Renal cortex interstitium (tissue), 11 donors: ENCODE measurements around the gene EN2. TPM values are rescaled to one million over a fixed set of nuclear protein-coding genes. Genes with fewer than 3 reads are reported as not detected.

Experiments
- DNase-seq, 11 donors: peaks; one replicate each; pipeline ENCODE4 v3.0.0-alpha.2; 2013; ENCODE audit warnings: low read depth in 9 of 11, low spot score in 4 of 11; ENCODE audit errors: extremely low read depth in 1 of 11
- polyA plus RNA-seq, 3 donors: library from polyadenylated mRNA; unstranded; fragments of 120-200 nt; gene quantifications; one replicate each; pipeline ENCODE4 v1.2.1, GENCODE V29; 2013; ENCODE audit not compliant: insufficient read length in 3 of 3

EN2 gene
- polyA plus RNA-seq, 3 donors, result 0.10 to 0.42 (median 0.18) TPM

GRCh38 chr7:155458878-155459699, 1.2 kb downstream of the EN2 start:
- no peak for DNase-seq

DNA sequence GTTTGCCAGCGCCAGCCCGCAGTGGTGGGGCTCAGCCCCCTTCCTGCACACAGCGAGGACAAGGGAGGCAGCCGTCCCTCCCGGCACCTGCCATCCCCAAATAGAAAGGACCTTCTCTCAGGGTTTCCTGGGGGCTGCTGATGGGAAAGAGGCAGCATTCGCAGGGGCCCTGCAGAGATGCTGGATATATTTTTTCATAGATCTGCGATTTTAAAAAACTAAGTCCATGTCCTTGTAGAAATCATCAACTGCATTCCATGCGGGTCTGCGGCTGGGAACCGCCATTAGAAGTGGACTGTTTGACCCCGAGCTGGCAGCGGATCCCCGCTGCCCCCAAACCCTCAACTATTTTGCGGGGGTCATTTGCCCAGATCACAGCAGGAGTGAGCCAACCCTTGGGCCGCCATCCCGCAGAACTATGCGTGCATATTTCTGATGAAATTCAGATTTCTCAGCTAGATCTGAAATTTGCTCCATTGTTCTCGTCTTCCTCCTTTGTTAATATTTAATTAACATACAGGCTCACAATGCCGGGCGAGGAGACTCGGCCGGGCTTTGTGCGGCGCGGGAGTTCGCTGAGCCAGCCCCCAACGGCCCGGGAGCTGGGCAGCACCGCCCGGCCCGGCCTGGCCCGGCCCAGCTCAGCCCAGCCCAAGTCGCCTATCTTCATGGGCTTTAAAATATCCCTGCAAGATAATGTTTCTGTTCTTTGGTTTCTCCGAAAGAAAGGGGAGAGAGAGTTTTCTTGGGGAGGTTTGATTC, 2.0 kb downstream of the EN2 start:
- no peak for DNase-seq

DNA sequence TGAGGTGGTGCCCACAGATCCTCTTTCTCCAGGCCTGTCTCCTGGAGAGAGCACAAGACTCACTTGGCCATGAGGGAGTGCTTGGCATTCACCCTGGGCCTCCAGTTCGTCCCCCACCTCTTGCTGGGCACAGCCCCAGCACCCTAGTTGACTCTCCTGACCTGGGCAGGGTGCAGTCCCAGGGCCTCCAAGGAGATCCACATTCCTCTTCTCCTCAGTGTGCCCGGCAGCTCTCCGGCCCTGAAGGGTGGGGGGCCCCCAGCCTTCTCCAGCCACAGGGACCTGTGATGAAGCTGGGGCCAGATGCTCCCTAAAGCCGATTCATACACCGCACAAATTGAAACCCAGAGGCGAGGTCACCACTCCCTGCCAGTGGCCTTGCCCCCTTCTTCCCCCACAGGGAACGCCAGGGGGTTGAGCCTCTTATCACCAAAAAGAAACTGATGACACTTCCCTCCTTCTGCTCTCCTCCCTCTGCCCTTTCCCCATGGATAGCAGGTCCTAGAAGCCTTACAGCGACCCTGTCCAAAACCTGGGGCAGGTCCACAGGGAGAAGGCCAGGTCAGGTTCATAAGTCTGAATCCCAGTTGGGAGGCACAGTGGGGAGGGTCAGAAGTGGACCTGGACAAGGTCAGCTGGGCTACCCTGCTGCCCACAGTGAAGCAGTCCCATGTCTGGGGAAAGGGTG, 3.1 kb downstream of the EN2 start:
- no peak for DNase-seq

GRCh38 chr7:155461631-155462030, 3.7 kb downstream of the EN2 start:
- DNase-seq, result no peak

DNA sequence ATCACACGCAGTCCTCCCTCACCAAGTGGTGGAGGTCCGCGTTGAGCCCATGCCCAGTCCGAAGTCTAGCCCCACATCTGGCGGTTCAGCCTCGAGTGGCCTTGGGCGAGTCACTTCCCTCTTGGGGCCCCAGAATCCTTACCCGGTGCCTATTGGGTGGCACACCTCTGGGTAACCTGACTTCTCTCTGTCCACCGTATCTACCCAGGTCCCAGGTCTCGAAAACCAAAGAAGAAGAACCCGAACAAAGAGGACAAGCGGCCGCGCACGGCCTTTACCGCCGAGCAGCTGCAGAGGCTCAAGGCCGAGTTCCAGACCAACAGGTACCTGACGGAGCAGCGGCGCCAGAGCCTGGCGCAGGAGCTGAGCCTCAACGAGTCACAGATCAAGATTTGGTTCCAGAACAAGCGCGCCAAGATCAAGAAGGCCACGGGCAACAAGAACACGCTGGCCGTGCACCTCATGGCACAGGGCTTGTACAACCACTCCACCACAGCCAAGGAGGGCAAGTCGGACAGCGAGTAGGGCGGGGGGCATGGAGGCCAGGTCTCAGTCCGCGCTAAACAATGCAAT, 4.3 kb downstream of the EN2 start:
- DNase-seq, result no peak

- no peak for DNase-seq
Measured at GRCh38 chr7:155463114-155463811, 5.3 kb downstream of the EN2 start.

DNA sequence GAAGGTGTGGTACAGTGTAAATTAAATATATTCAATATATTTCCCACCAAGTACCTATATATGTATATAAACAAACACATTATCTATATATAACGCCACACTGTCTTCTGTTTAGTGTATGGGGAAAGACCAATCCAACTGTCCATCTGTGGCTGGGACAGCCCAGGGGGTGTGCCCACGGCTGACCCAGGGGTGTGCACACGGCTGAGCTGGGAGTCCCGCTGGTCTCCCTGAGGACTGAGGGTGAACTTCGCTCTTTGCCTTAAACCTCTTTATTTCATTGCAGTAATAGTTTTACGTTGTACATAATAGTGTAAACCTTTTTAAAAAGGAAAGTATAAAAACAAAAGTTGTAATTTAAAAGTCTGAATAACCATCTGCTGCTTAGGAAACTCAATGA, 6.3 kb downstream of the EN2 start:
- DNase-seq, result no peak

GRCh38 chr7:155464948-155465739, 7.2 kb downstream of the EN2 start:
- DNase-seq, result no peak

DNA sequence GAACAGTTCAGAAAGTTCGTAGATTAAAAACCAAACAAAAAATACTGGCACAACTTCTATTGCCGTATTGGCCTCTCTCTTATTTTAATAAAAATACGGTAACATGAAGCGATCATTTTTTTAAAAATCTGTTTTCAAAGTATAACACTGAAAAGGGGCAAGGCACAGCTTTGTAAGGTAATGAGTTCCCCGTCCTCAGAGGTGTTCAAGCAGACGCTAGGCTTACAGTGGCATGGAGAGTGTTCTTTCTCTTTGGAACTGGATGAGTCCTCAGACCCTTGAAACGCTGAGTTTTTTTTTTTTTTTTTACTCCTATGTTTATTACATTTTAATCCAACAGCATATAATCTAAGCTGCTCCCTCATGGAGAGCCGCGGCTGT, 7.8 kb downstream of the EN2 start:
- DNase-seq, result no peak

DNA sequence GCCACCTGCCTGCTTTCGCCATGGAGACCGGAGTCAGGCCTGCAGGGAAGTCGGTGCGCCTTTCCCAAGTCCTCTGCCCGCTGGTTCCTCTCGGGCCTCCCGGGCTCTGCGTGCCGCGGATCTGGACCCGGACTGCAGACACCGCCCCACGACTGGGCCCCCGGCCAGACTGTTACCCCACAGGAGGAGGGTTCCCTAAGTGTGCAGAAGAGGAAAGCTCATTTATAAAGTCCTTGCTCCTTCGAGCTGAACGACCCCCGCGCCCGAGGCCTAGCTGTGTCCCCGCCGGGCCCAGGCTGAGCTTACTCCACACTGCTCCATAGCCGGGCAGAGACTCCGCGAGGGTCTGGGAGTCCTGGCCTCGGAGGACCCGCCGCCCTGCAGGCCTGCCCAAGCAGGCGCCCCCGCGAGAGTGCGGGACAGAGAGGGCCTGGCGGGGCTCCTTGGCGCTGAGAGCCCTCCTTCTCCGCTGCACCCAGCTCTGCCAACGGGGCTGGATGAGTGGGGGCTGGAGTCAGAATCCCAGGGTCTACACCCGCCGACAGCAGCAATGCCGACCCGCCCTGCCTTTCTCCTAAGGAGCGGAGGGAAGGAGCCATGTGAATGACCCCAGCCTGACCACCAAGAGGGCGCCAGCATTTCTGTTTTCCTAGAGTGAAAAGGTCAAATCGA, 8.3 kb downstream of the EN2 start:
- DNase-seq, result no peak

- no peak for DNase-seq
Measured at GRCh38 chr7:155466814-155467733, 9.1 kb downstream of the EN2 start.

- DNase-seq, result no peak
Measured at GRCh38 chr7:155467846-155468784, 10.2 kb downstream of the EN2 start.

DNA sequence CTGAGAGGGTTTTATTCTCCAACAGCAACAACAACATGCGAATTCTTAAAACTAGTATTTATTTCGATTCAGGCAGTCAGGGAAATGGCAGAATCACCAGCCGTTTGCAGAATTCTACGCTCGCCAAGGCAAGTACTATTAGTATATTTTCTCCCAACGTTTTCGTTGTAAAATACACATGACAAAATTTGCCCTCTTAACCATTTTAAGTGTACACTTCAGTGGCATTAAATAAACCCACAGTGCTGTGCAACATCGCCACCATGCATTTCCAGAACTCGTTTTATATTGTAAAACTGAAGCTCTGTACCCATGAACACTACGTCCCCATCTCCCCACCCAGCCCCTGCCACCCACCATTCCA, 10.8 kb downstream of the EN2 start:
- no peak for DNase-seq

GRCh38 chr7:155469311-155470185, 11.6 kb downstream of the EN2 start:
- DNase-seq, result no peak

- no peak for DNase-seq
Measured at GRCh38 chr7:155470186-155470487, 12.2 kb downstream of the EN2 start.
